Amniotic epithelial cell (primary cell): ENCODE data around the gene FAM217A.

ENCODE experiments used
- DNase-seq: peaks from one replicate; pipeline ENCODE4 v3.0.0-alpha.2; 2010; ENCODE audit warnings: low read depth

FAM217A gene

GRCh38 chr6:4084444-4085331 lies 5.8 kb upstream of the FAM217A start:
- DNase-seq: no peak

- no peak for DNase-seq
Observed at GRCh38 chr6:4074478-4075235, 4.3 kb downstream of the FAM217A start.

- DNase-seq: no peak
Observed at GRCh38 chr6:4071330-4071729, 7.6 kb downstream of the FAM217A start.

- no peak for DNase-seq
Observed at GRCh38 chr6:4069199-4069598, 9.7 kb downstream of the FAM217A start.

GRCh38 chr6:4067673-4068072 lies 11.3 kb downstream of the FAM217A start:
- DNase-seq: no peak

- DNase-seq: no peak
Observed at GRCh38 chr6:4066029-4066755, 12.7 kb downstream of the FAM217A start.

GRCh38 chr6:4059115-4059777 lies 19.7 kb downstream of the FAM217A start:
- peak; percentile 87 for DNase-seq

- no peak for DNase-seq
Observed at GRCh38 chr6:4057036-4057435, 21.9 kb downstream of the FAM217A start.

GRCh38 chr6:4055420-4056041 lies 23.4 kb downstream of the FAM217A start:
- DNase-seq: peak; percentile 91

- DNase-seq: no peak
Observed at GRCh38 chr6:4049246-4049645, 29.7 kb downstream of the FAM217A start.

GRCh38 chr6:4041480-4041879 lies 37.5 kb downstream of the FAM217A start:
- no peak for DNase-seq

- no peak for DNase-seq
Observed at GRCh38 chr6:4039348-4039747, 39.6 kb downstream of the FAM217A start.

GRCh38 chr6:4036581-4036980 lies 42.4 kb downstream of the FAM217A start:
- DNase-seq: no peak

GRCh38 chr6:4032475-4032874 lies 46.5 kb downstream of the FAM217A start:
- DNase-seq: no peak

GRCh38 chr6:4031442-4031841 lies 47.5 kb downstream of the FAM217A start:
- no peak for DNase-seq

GRCh38 chr6:4030669-4031068 lies 48.3 kb downstream of the FAM217A start:
- DNase-seq: no peak

- no peak for DNase-seq
Observed at GRCh38 chr6:4029687-4030086, 49.2 kb downstream of the FAM217A start.

- DNase-seq: no peak
Observed at GRCh38 chr6:4028051-4028450, 50.9 kb downstream of the FAM217A start.

- no peak for DNase-seq
Observed at GRCh38 chr6:4025681-4026080, 53.3 kb downstream of the FAM217A start.

- peak; percentile 37 for DNase-seq
Observed at GRCh38 chr6:4023240-4023639, 55.7 kb downstream of the FAM217A start.

- DNase-seq: no peak
Observed at GRCh38 chr6:4021854-4022695, 56.9 kb downstream of the FAM217A start.
